NCI-H2196 treated with DMSO at 0.1 percent for 48 hours (cell line): ENCODE measurements around the gene LTBP1.
"Not testable (repeated sequence)": the region's sequence is repeated elsewhere in the genome, so short reads cannot be mapped to it uniquely, and the experiment has no call there.

ENCODE experiments used
- DNase-seq: peaks from one replicate; lab custom pipeline; 2025; ENCODE audit not compliant: unreplicated experiment; lab: John Stamatoyannopoulos, UW

LTBP1 gene

DNA sequence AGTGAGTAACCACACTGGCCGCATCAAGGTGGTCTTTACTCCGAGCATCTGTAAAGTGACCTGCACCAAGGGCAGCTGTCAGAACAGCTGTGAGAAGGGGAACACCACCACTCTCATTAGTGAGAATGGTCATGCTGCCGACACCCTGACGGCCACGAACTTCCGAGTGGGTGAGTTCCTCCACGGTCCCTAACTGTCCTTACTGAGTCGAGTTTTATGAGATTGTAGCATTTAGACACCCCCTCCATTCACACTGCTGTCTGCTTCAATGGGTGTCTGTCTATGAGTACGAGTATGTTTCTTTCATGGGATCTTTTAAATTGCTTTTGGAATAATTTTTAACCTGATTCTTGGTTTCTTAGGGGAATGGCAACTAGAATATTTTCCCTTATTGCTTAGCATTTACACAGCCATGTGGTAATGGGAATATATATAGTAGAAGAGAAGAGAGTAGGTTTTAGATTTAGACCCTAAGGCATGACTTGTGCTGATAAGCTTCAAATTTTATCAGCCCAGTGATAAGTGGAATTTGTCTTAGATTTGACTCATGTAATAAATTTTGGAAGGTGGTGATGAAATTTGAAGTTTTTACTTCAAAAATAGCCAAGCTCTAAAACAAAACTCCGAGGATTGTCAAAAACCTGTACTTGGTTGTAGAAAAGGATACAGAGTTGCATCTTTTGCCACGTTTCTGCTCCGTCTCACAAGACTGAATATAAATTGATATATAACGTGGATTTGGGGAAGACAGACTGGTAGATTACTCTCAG lies 188.2 kb downstream of the LTBP1 start:
- DNase-seq = no peak

DNA sequence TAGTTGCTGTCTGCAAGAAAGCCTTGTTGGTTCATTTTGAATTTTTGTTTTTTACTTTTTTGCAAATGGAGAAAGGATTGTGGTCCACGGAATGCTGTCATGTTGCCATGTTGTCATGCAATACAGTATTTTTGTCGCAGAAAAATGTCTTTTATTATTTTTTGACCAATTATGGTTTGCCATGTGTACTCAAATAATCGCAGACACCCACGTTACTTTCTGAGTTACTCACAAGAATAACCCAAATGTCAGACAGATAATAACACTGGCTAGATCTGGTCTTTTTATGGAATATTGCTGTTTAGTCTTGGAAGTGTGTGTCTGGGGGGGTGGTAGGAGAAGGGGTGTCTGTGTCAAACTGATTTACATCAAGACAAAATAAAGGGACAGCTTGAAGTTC lies 188.9 kb downstream of the LTBP1 start:
- no peak for DNase-seq

DNA sequence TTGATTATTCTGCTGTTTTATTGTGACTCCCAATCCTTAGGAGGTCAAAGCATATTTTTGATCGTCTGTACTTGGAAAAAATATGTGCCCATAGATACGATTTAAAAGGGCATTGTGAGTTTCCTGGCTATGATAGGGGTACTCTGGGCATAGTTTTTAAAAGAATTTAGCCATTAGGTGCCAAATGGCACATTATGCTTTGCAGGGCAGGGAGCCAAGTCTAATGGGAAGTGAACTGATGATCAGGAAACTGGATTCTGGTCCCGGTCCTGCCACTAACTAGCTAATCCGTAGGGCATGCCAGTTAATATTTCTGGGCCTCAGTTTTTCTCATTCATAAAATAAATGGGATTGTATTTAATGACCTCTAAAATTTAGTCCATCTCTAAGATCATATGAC lies 189.3 kb downstream of the LTBP1 start:
- no peak for DNase-seq

DNA sequence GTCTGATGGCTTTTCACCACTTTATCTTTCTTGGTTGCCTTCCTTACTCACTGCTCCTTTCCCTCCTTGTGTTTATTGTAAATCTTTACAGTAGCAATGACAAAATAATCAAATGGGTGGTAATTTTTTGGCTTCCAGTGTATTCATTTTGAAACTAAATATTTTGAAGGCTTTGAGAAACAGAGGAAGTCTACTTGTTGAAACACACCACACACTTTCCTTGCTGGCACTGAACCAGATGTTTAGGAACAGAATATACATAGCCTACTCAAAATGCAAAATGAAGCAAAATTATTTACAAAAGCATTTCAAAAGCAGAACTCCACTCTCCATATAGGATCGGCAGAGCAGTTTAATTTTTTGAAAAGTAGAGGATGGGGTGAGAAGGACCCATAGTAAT lies 189.8 kb downstream of the LTBP1 start:
- DNase-seq = no peak

DNA sequence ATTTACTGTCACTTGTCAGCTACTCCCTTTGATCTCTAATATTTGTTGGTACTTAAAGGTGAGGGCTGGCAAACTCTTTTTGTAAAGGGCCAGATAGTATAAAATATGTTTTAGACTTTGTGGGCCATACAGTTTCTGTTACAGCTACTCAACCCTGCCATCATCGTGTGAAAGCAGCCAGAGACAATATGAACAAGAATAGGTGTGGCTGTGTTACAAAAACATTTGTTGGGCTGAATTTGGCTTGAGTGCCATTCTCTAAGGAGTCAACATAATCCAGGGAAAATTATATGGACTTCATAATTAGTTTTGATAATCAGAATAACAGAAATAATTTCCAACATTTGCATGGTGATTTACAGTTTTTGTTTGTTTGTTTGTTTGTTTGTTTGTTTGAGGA lies 190.6 kb downstream of the LTBP1 start:
- DNase-seq = no peak

DNA sequence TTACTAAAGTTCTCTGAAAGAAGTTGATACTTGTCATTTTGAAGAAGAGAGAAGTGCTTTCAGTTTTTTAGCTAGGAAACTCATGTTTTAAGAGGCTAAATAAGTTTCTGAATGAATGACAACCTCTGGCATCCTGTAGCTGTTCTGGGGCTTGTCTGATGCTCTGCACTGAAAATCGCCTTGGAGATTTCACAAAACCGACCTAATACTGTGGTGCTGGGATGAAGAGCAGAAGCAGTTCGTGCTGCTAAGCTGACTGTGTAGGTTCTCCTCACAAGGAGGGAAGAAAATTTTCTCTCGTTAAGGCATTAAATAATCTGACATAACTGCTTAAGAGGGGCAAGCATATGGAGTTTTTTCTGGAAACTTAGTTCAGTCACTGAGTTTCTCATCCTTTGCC lies 193.2 kb downstream of the LTBP1 start:
- no peak for DNase-seq

DNA sequence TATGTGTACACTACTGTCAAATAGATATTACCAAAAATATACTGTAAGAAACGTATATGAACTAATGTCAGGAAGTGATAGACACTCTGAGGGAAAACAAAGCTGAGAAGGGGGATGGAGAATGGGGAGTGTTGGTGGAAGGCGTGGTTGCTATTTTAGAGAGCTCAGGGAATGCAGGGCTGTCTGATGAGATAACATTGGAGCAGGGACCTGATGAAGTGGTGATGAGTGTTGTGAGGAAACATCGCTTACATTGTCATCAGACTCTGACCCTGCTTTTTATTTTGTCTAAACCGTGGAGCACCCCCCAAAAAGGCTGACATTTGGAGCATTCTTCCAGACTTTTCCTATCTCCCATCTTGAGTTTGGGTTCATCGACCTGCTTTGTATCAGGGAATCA lies 194.7 kb downstream of the LTBP1 start:
- DNase-seq = no peak

DNA sequence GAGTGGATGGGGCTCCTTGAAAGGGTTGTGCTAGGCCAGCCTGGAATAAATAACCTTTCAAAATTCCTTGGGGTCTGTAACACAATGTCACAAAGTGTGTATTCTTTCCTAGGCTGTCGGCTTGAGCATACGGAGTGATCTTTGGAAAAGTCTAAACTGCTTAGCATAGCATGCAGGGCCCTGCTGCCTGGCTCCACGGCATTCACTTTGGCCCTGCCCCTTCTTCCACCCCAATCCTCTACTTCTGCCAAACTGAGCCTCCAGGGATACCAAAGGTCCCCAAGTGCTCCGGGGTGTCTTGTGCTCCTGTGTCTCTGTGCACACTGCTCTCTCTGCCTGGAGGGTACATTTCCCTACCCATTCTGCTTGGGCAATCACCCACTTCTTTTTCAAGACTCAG lies 196.1 kb downstream of the LTBP1 start:
- DNase-seq = no peak

DNA sequence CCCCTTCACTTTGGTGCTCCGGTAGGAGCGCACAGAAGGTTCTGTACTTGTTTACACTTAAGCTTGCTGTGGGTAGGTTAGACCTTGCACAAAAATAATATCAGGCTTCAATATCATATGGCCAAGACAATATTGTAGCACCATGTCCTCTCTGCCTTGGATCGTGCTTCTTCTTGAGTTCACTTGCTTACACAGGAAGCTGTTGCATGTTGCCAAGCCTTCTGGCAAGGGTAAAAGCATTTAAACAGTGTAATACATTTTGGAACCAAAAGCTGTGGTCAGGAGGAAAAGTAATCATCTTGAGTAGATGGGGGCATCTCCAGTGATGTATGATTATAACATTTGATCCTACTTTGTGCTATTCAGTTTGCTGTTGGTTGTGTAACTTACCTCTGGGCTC lies 197.5 kb downstream of the LTBP1 start:
- no peak for DNase-seq

DNA sequence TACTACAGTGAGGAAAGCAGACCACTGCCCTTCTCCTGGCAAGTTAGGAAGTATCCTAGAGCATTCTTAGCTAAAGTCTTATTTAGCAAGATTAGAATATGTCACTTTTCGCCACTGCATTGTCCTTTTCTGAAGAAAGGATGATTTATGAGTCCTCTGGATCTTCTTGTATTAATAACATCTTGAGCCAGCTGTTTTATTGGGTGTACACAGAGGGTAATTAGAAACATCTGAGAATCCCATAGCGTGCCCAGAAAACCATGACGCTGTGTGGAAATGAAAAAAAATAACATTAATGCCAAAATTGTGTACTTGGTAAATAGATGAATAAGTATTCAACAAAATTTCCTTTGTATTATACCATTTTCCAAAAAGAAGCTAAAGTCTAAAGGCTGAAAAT lies 198.7 kb downstream of the LTBP1 start:
- no peak for DNase-seq

DNA sequence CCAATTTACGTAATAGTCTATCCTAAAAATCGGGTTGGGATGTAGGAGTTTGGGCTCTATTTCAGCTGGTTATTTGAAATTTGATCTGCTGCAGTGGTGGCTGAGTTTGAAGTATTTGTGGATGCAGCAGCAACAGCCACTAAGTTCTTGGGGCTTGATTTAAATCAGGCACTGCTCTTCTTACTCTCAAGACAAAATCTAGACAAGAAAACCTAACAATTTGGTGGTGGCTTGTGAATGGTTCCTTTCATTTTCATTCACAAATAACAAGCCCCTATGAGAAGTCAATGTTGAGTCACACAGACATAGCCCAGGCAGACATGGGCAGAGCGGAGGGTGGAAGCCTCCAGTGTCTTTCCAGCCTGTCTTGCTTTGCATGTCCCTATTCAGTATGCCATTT lies 199.3 kb downstream of the LTBP1 start:
- no peak for DNase-seq

DNA sequence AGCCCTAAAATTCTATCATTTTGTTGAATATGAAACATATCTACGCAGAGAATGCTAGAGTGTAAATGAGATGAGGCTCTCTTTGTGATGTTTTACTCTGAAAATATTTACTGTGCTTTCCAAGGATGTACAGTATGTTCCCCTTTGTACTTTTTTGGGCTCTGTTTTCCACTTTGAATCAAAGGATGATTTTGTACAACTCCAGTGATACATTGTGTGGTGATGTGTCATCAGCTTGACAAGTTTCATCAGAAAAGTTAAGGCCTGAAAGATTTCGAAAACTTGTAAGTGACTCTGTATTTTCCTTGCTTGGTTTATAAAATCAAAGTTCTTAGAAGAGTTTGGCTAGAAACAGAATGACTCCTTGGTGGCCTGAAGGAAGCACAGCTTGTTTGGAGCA lies 206.3 kb downstream of the LTBP1 start:
- DNase-seq = no peak

DNA sequence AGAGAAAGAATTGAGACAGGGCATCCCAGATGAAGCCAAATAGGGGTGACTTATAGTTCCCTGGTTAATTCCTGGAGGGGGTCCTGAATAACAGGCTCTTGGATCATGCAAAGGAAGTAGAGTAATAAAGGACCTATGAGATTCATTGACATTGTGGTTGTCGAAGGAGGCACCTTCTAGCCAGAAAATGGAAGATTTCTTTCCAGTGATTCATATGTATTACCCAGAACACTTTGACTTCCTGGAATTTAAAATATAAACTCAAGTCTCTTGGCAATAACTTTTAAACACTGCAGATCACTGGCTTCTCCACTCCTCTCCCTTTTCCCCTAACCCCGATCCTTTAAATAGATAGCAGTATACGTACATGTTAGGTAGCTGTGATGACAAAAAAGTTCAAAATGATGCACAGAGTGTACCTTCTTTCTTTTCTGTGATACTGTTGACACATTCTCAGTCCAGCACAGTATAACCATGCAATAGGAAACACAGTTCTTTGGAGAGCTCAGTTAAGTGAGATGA lies 211.8 kb downstream of the LTBP1 start:
- no peak for DNase-seq

DNA sequence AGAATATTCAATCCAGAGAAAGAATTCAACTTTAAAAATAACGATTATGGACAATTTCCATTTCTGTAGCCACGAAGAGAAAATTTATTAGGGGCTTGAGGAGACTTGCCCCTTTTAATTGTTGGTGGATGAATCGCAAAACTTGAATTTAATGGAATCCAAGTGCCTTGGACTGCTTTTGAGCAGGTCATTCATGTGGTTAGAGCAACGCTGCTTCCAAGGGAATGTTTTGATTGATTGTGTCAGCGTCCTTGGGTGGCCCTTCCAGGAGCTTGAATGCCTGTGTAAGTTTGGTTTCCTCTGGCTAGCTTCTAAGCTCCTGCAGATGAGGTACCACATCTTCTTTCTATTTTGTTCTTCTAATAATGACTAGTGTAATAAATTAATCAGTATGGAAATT lies 213.4 kb downstream of the LTBP1 start:
- DNase-seq = no peak

DNA sequence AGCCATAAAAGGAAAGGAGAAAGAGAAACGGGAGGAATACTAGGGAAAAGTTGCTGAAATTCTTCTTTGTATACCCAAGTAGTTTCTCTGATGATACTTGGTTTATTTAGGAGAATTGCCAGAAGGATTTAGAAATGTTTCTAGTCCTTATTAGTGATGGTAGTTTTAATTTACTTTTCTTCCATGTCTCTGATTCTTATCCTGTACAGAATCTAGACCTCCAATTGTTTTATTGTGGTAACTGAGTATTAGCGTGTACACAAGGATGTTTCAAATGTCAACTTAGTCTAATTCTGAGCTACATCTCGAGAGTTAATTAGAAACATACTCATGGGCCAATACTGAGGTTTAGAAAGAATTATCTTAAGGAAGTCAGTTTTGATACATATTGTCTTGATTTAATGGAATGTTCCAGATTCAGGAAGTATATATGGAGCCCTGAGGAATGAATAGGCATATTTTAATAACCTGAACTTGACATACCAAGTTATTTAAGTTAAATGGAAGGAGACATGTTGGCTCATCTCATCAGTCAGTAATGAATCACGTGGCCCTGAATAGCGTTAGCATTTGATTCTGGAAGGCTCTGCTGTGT lies 219.6 kb downstream of the LTBP1 start:
- no peak for DNase-seq

DNA sequence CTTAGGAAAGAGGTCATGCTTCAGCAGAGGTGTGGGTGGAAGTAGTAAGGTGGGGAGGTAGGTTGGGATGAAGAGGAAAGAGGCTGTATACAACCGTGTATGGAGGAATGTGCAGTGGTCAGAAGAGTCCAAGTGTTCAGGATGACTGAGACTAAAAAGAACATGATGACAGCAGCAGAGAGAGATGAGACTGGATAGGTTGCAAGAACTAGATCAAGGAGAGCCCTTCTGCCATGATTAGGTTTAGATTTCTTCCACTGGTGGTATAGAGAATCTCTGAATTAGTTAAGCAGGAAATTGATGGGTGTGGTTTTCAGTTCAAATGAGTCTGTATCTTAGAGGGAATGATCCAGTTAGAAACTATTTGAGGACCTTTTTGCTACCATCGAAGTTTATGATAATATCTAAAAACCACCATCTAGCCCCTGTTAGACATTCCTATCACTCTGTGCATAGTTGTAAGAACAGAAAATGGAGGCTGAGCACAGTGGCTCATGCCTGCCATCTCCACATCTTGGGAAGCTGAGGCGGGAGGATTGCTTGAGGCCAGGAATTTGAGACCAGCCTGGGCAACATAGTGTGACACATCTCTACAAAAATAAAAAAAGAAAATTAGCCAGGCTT lies 221.0 kb downstream of the LTBP1 start:
- DNase-seq = no peak

DNA sequence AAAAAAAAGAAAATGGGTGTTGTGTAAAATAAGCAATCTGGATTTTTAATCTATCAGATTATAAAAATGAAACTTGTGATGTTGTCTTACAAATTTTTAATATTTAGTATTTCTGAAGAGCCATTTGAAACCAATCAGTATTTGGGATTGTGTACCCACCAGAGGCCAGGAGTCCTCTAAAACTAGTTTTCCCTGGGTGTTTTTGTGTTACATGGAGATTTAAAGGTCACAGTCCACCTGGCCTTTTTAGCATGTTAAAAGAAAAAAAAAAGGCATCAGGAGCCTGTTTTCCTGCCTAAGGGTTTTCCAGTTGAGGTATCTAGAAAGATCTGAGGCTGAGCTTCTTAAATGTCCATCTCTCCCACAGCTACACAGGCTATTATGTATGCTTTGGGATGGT lies 221.7 kb downstream of the LTBP1 start:
- DNase-seq = no peak

DNA sequence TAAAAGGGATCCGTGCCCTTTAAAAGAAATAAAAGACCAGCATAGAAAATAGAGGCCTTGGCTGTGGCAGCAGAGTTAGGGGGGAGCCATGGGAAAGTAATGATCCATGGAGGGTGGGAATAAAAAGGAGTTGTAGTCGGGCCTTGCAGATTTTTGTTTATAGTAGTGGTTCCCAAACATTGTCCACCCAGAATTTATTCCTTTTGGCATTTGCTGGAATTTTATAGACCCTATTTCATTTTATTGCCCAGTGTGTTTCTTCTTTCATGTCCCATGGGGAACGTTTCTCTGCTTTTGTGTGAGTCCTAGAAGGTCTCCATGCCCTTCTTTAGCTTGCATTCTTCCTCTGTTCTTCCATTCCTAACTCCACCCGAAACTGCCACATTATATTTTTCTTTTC lies 222.2 kb downstream of the LTBP1 start:
- no peak for DNase-seq

DNA sequence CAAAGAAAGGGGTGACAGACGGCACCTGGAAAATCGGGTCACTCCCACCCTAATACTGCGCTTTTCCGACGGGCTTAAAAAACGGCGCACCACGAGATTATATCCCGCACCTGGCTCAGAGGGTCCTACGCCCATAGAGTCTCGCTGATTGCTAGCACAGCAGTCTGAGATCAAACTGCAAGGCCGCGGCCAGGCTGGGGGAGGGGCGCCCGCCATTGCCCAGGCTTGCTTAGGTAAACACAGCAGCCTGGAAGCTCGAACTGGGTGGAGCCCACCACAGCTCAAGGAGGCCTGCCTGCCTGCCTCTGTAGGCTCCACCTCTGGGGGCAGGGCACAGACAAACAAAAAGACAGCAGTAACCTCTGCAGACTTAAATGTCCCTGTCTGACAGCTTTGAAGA lies 223.5 kb downstream of the LTBP1 start:
- not testable (repeated sequence) for DNase-seq

DNA sequence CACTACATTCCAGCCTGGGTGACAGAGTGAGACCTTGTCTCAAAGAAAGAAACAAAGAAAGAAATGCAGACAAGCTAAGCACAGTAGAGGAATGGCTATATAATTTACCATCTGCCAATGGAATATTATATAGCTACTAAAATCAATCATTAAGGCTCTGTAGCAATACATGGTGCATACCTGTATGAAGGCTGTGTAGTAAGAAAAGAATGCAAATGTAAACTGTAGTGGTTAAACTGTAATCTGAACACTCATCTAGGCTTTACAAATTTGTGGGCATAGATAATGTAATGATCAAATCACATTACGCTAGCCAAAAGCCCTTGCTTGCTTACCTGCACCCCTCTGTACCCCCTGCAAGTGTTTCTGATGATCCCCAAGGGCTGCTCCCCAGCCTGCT lies 230.9 kb downstream of the LTBP1 start:
- no peak for DNase-seq

DNA sequence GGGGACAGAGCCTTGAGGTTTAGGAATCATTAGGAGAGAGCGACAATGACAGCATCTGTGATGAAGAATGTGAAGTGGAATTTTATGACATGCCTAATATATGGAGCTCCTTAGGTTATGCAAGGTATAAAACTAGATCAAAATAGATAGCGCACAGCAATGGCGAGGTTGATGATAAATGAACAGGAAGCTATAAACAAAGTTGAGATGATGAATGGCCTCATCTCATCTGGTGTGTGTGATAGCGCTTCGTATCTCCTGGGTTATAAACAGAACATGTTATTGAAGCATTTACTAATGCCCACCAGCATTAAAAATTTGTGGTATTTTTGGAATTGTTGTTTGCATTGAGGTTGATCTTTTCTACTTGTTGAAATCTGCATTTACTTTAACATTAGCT lies 231.5 kb downstream of the LTBP1 start:
- no peak for DNase-seq

DNA sequence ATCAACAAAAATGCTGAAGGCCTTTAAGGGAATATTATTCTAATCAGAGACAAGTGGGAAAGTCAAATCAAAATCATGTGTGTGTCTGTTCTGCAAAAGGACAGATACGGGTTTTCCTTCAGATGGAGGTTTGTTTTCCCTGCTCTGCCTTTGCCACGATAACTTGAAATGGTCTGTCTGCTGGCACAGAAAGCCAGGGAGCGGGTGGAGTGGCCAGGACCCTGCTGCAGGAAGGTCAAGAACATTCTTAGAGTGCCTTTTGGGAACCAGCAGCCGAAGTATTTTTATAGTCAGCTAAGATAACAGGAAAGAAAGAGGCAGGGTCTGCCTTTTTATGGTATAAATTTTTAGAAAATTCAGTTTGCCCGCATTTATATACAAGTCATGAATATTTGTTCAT lies 234.2 kb downstream of the LTBP1 start:
- no peak for DNase-seq
